HG02885 (cell line): ENCODE results near the gene ZNF497.
"Not testable (repeated sequence)": the region's sequence is repeated elsewhere in the genome, so short reads cannot be mapped to it uniquely, and the experiment has no call there.

Experiments used
- ATAC-seq: cut with Tn5 transposase; IDR thresholded peaks from one replicate; pipeline ENCODE4 v1.9.1; 2021; ENCODE audit warnings: mild to moderate bottlenecking; ENCODE audit not compliant: unreplicated experiment, poor library complexity

Gene ZNF497

GRCh38 chr19:58350871-58351557 is 11.5 kb downstream of the ZNF497 start:
- ATAC-seq = no peak

DNA sequence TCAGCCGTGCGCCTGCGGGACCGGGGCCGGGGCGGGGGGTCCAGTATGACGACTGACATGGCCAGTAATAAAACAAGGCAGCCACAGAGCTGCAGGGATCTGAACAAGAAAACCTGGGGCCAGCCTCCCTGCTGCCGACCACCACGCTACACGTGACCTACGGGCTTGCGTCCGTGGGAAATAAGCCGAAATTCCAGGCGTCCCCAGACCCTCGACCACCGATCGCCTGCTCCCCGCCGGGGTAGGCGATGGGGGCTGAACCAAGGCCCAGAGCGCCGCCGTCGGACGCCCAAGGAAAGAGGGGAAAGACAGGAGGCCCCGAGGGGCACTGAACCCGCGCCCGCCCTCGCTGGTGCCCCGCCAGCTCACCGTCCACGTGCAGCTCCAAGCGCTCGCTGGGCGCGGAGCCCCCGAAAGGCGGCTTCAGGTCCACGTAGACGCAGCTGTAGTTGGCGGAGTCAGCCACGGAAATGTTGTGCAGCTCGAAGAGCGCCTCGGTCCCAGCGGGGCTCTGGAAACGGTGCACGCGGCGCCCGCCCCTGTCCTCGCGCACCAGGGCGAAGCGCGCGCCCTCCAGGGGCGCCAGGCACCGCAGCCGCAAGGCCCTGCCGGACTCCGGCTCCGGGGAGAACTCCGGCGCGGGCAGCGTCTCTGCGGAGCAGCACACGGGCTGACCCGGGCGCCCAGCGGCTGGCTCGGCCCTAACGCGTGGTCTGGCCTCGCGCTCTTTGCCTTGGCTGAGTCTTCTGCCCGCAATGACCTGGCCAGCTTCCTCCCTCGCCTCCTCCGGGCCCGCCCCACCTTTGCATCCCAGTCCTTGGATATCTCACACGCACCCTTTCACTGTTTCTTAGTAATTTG is 12.3 kb downstream of the ZNF497 start:
- no peak for ATAC-seq

- no peak for ATAC-seq
These were observed 13.0 kb downstream of the ZNF497 start for GRCh38 chr19:58349590-58349989.

DNA sequence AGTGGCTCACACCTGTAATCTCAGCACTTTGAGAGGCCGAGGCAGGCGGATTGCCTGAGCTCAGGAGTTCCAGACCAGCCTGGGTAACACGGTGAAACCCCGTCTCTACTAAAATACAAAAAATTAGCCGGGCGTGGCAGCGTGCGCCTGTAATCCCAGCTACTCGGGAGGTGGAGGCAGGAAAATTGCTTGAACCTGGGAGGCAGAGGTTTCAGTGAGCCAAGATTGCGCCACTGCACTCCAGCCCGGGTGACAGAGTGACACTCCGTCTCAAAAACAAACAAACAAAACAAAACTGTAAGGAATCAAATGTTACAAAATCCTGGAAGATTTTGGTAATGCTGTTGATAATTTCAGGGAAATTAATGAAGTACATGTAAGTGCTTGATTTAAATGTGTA is 14.5 kb downstream of the ZNF497 start:
- ATAC-seq = not testable (repeated sequence)

GRCh38 chr19:58346961-58347929 is 15.3 kb downstream of the ZNF497 start:
- peak; percentile 90 for ATAC-seq

- no peak for ATAC-seq
These were observed 17.0 kb downstream of the ZNF497 start for GRCh38 chr19:58345558-58345957.

DNA sequence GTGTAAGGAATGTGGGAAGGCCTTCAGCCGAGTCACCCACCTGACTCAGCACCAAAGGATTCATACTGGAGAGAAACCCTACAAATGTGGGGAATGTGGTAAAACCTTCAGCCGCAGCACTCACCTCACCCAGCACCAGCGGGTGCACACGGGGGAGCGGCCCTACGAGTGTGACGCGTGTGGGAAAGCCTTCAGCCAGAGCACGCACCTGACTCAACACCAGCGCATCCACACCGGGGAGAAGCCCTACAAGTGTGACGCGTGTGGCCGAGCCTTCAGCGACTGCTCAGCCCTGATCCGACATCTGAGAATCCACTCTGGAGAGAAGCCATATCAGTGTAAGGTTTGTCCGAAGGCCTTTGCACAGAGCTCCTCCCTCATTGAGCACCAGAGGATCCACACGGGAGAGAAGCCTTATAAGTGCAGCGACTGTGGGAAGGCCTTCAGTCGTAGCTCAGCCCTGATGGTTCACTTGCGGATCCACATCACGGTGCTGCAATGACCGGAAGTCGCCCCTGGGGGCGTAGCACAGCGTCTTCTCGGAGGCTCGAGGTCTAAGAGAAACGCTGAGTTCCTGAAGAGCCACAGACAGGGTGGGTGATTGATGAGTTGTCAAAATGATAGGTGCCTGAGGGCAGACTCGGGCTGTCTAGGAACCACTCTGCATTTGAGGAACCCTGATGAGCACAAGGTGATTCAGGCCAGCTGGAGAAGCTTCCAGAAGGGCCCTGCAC is 23.6 kb downstream of the ZNF497 start:
- ATAC-seq = no peak

GRCh38 chr19:58338336-58338735 is 24.2 kb downstream of the ZNF497 start:
- no peak for ATAC-seq

- ATAC-seq = no peak
These were observed 25.7 kb downstream of the ZNF497 start for GRCh38 chr19:58336820-58337219.

DNA sequence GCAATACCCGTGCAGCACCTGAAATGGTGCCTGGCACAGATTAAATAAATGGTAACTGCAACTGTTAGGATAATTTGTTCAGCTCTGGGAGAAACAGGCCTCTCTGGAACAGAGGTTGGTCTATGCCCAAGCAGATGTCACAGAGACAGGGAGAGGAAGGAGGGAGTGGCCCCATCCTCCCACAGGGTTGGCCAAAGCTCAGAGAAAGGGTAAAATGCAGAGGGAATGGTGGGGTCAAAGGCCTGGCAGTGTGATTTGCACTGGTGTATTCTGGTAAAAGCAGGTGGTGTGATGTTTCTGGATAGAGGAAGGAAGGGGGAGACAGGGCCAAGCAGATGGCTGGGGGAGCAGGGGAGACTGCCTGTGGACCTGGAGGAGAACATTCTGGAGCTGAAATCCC is 26.3 kb downstream of the ZNF497 start:
- ATAC-seq = no peak

DNA sequence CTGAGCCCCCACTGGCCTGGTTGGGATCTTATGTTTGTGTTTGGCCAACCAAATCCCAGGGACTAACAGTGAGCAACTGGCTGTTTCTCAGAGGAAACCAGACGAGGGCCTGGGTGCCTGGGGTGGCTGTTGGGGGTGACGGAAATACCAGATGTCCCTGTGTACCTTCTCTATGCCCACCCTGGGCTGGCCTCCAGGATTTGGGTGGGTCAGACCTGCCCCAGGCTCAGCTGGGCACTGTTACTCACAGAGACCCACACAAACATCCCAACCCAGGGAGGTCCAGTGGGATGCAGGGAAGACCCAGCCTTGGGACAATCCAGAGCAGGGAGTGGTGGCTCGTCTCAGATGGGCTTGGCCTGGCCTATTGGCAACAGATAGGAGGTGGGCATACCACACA is 26.9 kb downstream of the ZNF497 start:
- no peak for ATAC-seq

DNA sequence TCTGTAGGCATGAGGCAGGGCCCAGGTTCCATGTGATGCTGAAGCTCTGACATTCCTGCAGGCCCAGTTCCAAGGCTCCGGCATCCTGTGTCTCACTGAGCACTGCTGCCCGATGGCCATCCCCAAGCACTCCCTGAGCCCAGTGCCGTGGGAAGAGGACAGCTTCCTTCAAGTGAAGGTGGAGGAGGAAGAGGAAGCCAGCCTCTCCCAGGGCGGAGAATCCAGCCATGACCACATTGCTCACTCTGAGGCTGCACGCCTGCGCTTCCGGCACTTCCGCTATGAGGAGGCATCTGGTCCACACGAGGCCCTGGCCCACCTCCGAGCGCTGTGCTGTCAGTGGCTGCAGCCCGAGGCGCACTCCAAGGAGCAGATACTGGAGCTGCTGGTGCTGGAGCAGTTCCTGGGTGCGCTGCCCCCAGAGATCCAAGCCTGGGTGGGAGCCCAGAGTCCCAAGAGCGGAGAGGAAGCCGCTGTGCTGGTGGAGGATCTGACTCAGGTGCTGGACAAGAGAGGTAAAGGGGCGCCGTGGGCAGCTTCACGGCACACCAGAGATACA is 27.8 kb downstream of the ZNF497 start:
- no peak for ATAC-seq

- no peak for ATAC-seq
These were observed 29.9 kb downstream of the ZNF497 start for GRCh38 chr19:58332697-58333096.

DNA sequence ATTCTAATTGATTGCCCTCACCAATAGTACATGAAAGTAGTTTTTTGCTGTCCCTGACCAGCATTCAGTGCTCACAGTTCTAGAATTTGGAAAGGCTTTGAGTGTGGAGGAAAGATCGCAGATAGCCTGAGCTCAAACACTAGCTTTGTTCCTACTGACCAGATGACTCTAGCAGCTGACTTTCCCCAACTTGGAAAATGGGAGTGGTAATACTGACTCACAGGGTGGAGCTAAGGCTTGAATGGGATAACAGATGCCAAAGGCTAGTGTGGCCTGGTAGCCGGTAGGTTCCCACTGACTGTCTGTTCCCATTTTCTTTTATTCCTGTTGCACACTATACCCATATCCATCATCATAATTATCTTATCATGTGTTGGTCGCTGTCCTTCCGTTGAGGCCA is 32.1 kb downstream of the ZNF497 start:
- ATAC-seq = no peak

- no peak for ATAC-seq
These were observed 33.6 kb downstream of the ZNF497 start for GRCh38 chr19:58328999-58329398.

GRCh38 chr19:58326914-58327726 is 35.4 kb downstream of the ZNF497 start, which contains the start of gene ZSCAN22:
ZSCAN22 (plus strand) TSS chr19:58326994; CDS start chr19:58334803, 7,809 bp downstream.
- ATAC-seq = peak; percentile 91

DNA sequence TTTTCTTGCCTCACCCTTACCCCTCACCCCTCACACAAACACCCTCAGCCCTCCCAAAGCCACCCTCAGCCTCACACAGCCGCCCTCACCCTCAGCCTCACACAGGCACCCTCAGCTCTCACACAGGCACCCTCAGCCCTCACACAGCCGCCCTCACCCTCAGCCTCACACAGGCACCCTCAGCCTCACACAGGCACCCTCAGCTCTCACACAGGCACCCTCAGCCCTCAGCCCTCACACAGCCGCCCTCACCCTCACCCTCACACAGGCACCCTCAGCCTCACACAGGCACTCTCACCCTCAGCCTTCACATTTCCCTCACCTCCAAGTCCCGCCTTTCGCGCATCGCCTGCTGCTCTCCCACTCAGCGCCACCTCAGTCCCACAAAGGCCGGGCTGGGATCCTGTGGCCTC is 36.0 kb downstream of the ZNF497 start:
- ATAC-seq = no peak

DNA sequence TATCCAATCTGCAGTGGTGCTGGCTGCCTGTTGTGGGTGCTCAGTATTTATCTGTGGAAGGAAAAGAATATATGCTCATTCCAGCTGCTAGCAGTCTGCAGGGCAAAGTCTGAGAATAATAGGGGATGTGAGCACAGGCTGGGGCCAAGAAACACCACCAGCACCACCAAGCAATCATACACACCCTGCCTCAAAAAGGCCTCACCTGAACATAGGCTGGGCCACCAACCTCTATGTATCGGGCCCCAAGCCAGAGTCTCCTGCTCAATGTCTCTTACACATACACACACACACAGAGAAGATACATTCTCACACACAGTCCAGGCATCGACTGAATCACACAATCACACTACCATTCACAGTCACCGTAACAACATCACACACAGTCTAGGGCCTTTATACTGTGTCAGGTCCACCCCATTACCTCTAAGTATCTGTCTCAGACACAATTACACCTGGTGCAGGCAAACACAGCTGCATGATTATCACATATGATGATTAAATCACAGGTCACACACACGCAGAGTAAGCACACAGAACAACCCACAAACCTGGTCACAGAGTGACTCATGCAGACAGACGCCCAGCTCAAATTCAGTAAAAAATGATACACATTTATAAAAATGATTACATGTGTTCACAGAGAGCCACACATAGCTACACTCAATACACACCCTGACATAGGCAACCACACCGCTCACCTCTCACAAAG is 37.1 kb downstream of the ZNF497 start:
- no peak for ATAC-seq
